ENCODE measurements around the gene MYDGF.

- TF ChIP-seq CTCF (IDR thresholded peaks at IDR 0.05) (no peak), POLR2A (IDR thresholded peaks at IDR 0.05; ENCODE audit: low read depth) (no peak)
Measured at GRCh38 chr19:4699826-4700692, 29.9 kb upstream of the MYDGF start.

All from esophagus muscularis mucosa (tissue), 3 donors.